Measurements from ENCODE around the gene CLCA4. TPM values are rescaled to one million over a fixed set of nuclear protein-coding genes. Genes with fewer than 3 reads are reported as not detected.

The CLCA4 gene
- total RNA-seq, 2 donors from 2014 or later, result not detected

- peak overlapping the region; percentile 76 to 91 for H3K27ac ChIP-seq
- DNase-seq (ENCODE audit: low spot score), result no peak
- peak overlapping the region; percentile 28 to 44 for H3K4me3 ChIP-seq
- TF ChIP-seq, protein P1, sequence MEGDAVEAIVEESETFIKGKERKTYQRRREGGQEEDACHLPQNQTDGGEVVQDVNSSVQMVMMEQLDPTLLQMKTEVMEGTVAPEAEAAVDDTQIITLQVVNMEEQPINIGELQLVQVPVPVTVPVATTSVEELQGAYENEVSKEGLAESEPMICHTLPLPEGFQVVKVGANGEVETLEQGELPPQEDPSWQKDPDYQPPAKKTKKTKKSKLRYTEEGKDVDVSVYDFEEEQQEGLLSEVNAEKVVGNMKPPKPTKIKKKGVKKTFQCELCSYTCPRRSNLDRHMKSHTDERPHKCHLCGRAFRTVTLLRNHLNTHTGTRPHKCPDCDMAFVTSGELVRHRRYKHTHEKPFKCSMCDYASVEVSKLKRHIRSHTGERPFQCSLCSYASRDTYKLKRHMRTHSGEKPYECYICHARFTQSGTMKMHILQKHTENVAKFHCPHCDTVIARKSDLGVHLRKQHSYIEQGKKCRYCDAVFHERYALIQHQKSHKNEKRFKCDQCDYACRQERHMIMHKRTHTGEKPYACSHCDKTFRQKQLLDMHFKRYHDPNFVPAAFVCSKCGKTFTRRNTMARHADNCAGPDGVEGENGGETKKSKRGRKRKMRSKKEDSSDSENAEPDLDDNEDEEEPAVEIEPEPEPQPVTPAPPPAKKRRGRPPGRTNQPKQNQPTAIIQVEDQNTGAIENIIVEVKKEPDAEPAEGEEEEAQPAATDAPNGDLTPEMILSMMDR (IDR thresholded peaks at IDR 0.05), result no peak
- no peaks in the 10 kb centered on the region for H3K27me3 ChIP-seq
- H3K4me1 ChIP-seq, result peaks cover 0 to 18% of the 10 kb centered on the region in 2 donors
- H3K36me3 ChIP-seq, result no peaks in the 10 kb centered on the region
- H3K9me3 ChIP-seq, result no peaks in the 10 kb centered on the region
These were observed 44.0 kb upstream of the CLCA4 start for GRCh38 chr1:86502721-86503405.

- H3K9me3 ChIP-seq, result no peaks in the 10 kb centered on the region
- peaks cover 0 to 18% of the 10 kb centered on the region in 2 donors for H3K4me1 ChIP-seq
- DNase-seq (ENCODE audit: low spot score), result peak; percentile 76
- H3K36me3 ChIP-seq, result no peaks in the 10 kb centered on the region
- H3K4me3 ChIP-seq, result peak overlapping the region; percentile 28 to 44
- peak overlapping the region; percentile 76 to 91 for H3K27ac ChIP-seq
- TF ChIP-seq, protein P1 (IDR thresholded peaks at IDR 0.05), result no peak
- H3K27me3 ChIP-seq, result no peaks in the 10 kb centered on the region
These were observed 43.3 kb upstream of the CLCA4 start for GRCh38 chr1:86503406-86504136.

DNA sequence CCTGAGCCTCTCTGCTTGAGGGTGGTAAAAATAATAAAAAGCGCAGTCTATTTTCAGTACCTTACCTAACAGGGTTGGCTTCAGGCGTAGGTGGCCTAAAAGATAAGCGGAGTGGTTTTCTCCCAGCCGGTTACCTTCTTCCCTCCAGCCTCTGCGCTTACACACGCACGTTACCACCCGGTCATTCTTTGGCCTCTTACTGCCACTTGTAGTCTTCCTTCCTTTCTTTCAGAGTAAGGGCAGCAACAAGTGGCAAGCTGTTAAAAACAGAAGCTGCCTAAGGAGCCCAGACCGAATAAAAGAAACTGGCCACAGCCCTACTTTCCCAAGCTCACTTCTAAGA lies 42.8 kb upstream of the CLCA4 start:
- Histone ChIP-seq H3K4me3 (peak overlapping the region in 1 of 2 donors; percentile 44), H3K27me3 (no peaks in the 10 kb centered on the region), H3K27ac (peak overlapping the region; percentile 76 to 91), H3K9me3 (no peaks in the 10 kb centered on the region), H3K4me1 (peaks cover 0 to 18% of the 10 kb centered on the region in 2 donors), H3K36me3 (no peaks in the 10 kb centered on the region)
- TF ChIP-seq, protein P1 (IDR thresholded peaks at IDR 0.05), result no peak
- no peak for DNase-seq (ENCODE audit: low spot score)

GRCh38 chr1:86504895-86505563 lies 41.8 kb upstream of the CLCA4 start:
- DNase-seq (ENCODE audit: low spot score), result no peak
- Histone ChIP-seq H3K4me3 (no peak overlapping the region), H3K27ac (peak overlapping the region in 1 of 2 donors; percentile 91), H3K9me3 (no peaks in the 10 kb centered on the region), H3K27me3 (no peaks in the 10 kb centered on the region), H3K36me3 (no peaks in the 10 kb centered on the region), H3K4me1 (peaks cover 0 to 18% of the 10 kb centered on the region in 2 donors)
- TF ChIP-seq, protein P1 (IDR thresholded peaks at IDR 0.05), result no peak

DNA sequence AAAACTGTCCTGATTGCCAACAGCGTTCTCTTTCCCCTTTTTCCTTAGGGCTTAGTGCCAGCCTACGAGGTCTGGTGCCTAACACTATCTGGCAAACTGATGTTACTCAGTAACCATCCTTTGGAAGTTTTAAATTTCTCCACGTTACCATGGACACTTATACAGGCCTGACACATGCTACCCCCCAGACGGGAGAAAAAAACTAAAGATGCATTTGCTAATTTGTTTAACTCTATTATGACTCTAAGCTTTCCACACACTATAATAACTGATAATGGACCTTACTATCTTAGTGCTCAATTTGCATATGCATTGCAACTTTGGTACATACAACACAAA lies 41.3 kb upstream of the CLCA4 start:
- Histone ChIP-seq H3K27me3 (no peaks in the 10 kb centered on the region), H3K4me3 (no peak overlapping the region), H3K36me3 (no peaks in the 10 kb centered on the region), H3K27ac (peak overlapping the region in 1 of 2 donors; percentile 91), H3K9me3 (no peaks in the 10 kb centered on the region), H3K4me1 (peaks cover 0 to 17% of the 10 kb centered on the region in 2 donors)
- TF ChIP-seq, protein P1 (IDR thresholded peaks at IDR 0.05), result no peak
- DNase-seq (ENCODE audit: low spot score), result no peak
